Uterus (tissue), 4 donors: Measurements from ENCODE around the gene BAIAP2. TPM values are rescaled to one million over a fixed set of nuclear protein-coding genes. Genes with fewer than 3 reads are reported as not detected.

ENCODE experiments used
- DNase-seq, 2 donors: peaks; one replicate each; pipeline ENCODE4 v3.0.0-alpha.2; 2019 to 2020
- H3K27ac ChIP-seq, 2 donors: fragments of 200-600 bp; sonication (generic); 1 replicate in 1 of 2; 2 replicates in 1 of 2; pipeline ENCODE4 v1.5.1; 2016 to 2018
- H3K27me3 ChIP-seq, 2 donors: fragments of 200-600 bp; sonication (generic); one replicate each; pipeline ENCODE4 v1.5.1; 2018 to 2019; ENCODE audit warnings: control low read depth in 1 of 2
- H3K36me3 ChIP-seq, 2 donors: fragments of 200-600 bp; sonication (generic); one replicate each; pipeline ENCODE4 v1.5.1; 2019; ENCODE audit warnings: control low read depth in 1 of 2
- H3K4me1 ChIP-seq, 2 donors: fragments of 200-600 bp; sonication (generic); one replicate each; pipeline ENCODE4 v1.5.1; 2018 to 2019; ENCODE audit warnings: control low read depth in 1 of 2
- H3K4me3 ChIP-seq, 2 donors: fragments of 200-600 bp; sonication (generic); 1 replicate in 1 of 2; 2 replicates in 1 of 2; pipeline ENCODE4 v1.5.1; 2018 to 2019; ENCODE audit warnings: mild to moderate bottlenecking in 1 of 2
- H3K9me3 ChIP-seq, 2 donors: fragments of 200-600 bp; sonication (generic); one replicate each; pipeline ENCODE4 v1.5.1; 2019; ENCODE audit warnings: control low read depth in 1 of 2
- POLR2A ChIP-seq, 2 donors: fragments of 450-650 bp; IDR thresholded peaks; one replicate each; pipeline ENCODE4 v1.6.1; 2016; ENCODE audit warnings: antibody characterized with exemption in 2 of 2, mild to moderate bottlenecking in 1 of 2, moderate library complexity in 1 of 2
- intact Hi-C: fragments of 100-400 bp; cut with DNase I; formaldehyde crosslinking; loops from one replicate; pipeline ENCODE4 v1.15.1; 2023; ENCODE audit warnings: low total_unique reads
- total RNA-seq, 4 donors: library from RNA; depleted of rRNA in 3 of 4; stranded (reverse); fragments of >200 nt in 3 of 4; gene quantifications; one replicate each; pipeline versions ENCODE4 v1.1.0 to v1.2.4, GENCODE V29; 2014 to 2023
- TF ChIP-seq, protein P1 (sequence below), 4 experiments: fragments of 200-600 bp in 2 of 4; fragments of 450-650 bp in 2 of 4; sonication (generic) in 2 of 4; IDR thresholded peaks; one replicate each; pipeline ENCODE4 v1.5.1; 2016 to 2019; ENCODE audit warnings: antibody characterized with exemption in 4 of 4, mild to moderate bottlenecking in 2 of 4, moderate library complexity in 1 of 4
- donor health status: DM: yes; HTN: yes; CAD: no.

Gene BAIAP2
- total RNA-seq, 4 donors from 2014 or later: 16.5 to 70.7 (median 45.8) TPM

DNA sequence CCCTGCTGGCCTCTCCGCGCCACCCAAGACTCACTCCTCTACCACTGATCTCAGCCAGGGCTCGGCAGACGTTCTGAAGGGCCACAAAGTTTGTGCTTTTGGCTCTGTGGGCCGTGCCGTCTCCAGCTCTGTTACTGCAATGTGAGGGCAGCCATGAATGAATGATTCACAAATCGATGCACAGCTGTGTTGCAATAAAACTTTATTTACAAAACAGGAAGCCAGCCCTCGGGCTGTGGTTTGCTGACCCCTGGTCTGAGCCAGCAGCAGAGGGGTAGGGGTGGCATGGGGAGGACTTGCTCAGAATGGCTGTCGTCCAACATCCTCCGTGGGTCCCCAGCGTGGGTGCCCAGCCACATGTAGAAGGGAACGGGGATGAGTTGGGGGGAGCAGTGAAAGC is 67.4 kb downstream of the BAIAP2 start:
- TF ChIP-seq, protein P1, sequence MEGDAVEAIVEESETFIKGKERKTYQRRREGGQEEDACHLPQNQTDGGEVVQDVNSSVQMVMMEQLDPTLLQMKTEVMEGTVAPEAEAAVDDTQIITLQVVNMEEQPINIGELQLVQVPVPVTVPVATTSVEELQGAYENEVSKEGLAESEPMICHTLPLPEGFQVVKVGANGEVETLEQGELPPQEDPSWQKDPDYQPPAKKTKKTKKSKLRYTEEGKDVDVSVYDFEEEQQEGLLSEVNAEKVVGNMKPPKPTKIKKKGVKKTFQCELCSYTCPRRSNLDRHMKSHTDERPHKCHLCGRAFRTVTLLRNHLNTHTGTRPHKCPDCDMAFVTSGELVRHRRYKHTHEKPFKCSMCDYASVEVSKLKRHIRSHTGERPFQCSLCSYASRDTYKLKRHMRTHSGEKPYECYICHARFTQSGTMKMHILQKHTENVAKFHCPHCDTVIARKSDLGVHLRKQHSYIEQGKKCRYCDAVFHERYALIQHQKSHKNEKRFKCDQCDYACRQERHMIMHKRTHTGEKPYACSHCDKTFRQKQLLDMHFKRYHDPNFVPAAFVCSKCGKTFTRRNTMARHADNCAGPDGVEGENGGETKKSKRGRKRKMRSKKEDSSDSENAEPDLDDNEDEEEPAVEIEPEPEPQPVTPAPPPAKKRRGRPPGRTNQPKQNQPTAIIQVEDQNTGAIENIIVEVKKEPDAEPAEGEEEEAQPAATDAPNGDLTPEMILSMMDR (IDR thresholded peaks at IDR 0.05): no peak
- TF ChIP-seq POLR2A (IDR thresholded peaks at IDR 0.05): no peak
- H3K9me3 ChIP-seq: no peaks in the 10 kb centered on the region
- no peak for DNase-seq
- peaks cover 7 to 9% of the 10 kb centered on the region in 2 donors for H3K4me1 ChIP-seq
- no peak overlapping the region for H3K4me3 ChIP-seq
- no peaks in the 10 kb centered on the region for H3K27me3 ChIP-seq
- no peak overlapping the region for H3K27ac ChIP-seq
- intact Hi-C loops: no loop called here
- no peaks in the 10 kb centered on the region for H3K36me3 ChIP-seq

GRCh38 chr17:81102869-81103268 is 67.9 kb downstream of the BAIAP2 start:
- intact Hi-C loops: no loop called here
- no peaks in the 10 kb centered on the region for H3K27me3 ChIP-seq
- peaks cover 4 to 7% of the 10 kb centered on the region in 2 donors for H3K4me1 ChIP-seq
- no peaks in the 10 kb centered on the region for H3K9me3 ChIP-seq
- DNase-seq: no peak
- no peak for TF ChIP-seq POLR2A (IDR thresholded peaks at IDR 0.05)
- TF ChIP-seq, protein P1 (IDR thresholded peaks at IDR 0.05): no peak
- no peak overlapping the region for H3K4me3 ChIP-seq
- H3K27ac ChIP-seq: no peak overlapping the region
- H3K36me3 ChIP-seq: no peaks in the 10 kb centered on the region

DNA sequence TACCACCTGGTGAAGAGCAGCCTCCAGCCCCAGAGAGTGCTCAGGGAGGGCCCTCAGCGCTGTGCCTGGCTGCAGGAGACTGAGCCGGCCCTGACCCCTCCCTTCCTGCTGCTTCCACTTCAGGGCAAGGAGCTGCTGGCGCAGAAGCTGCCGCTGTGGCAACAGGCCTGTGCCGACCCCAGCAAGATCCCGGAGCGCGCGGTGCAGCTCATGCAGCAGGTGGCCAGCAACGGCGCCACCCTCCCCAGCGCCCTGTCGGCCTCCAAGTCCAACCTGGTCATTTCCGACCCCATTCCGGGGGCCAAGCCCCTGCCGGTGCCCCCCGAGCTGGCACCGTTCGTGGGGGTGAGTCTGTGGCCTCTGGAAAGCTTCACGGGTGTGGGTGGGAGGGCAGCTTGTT is 68.4 kb downstream of the BAIAP2 start:
- H3K27me3 ChIP-seq: no peaks in the 10 kb centered on the region
- no peak for DNase-seq
- H3K9me3 ChIP-seq: no peaks in the 10 kb centered on the region
- intact Hi-C loops: no loop called here
- H3K27ac ChIP-seq: no peak overlapping the region
- no peak overlapping the region for H3K4me3 ChIP-seq
- H3K36me3 ChIP-seq: no peaks in the 10 kb centered on the region
- H3K4me1 ChIP-seq: peaks cover 0 to 2% of the 10 kb centered on the region in 2 donors
- no peak for TF ChIP-seq POLR2A (IDR thresholded peaks at IDR 0.05)
- TF ChIP-seq, protein P1 (IDR thresholded peaks at IDR 0.05): no peak

DNA sequence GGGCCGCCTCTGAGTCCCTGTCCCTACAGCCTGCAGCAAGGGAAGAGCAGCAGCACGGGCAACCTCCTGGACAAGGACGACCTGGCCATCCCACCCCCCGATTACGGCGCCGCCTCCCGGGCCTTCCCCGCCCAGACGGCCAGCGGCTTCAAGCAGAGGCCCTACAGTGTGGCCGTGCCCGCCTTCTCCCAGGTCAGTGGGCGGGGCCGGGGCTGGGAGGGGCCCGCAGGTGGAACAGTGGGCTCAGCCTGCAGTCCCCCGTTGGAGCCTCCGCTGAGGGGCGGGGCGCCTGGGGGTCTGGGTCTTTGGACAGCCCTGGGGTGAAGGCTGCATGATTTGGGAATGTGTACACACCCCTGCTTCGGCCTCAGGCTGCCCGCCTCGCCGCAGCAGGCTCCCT is 71.8 kb downstream of the BAIAP2 start:
- H3K27me3 ChIP-seq: no peaks in the 10 kb centered on the region
- no peak for DNase-seq
- H3K36me3 ChIP-seq: no peaks in the 10 kb centered on the region
- TF ChIP-seq, protein P1 (IDR thresholded peaks at IDR 0.05): no peak
- TF ChIP-seq POLR2A (IDR thresholded peaks at IDR 0.05): no peak
- no peak overlapping the region for H3K4me3 ChIP-seq
- no peaks in the 10 kb centered on the region for H3K9me3 ChIP-seq
- no peak overlapping the region for H3K27ac ChIP-seq
- no peaks in the 10 kb centered on the region for H3K4me1 ChIP-seq
- intact Hi-C loops: no loop called here

DNA sequence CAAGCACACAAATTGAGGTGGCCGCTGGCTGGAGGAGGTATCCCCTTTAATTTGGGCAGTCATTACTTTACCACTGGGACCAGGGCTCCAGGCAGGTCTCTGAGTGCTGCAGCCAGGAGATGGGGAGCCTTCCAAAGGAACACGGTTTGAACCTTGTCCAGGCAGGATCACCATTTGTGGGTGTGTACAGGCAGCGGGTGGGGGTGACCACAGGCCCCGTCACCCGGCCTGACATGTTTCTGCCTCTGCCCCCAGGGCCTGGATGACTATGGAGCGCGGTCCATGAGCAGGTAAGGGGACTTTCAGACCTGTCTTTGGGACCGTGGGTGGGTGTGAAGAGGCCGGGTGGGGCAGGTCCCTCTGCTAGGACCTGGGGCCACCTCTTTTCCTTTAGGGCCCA is 73.3 kb downstream of the BAIAP2 start:
- H3K27me3 ChIP-seq: no peaks in the 10 kb centered on the region
- H3K9me3 ChIP-seq: no peaks in the 10 kb centered on the region

More for the DNA sequence above, 73.3 kb downstream of the BAIAP2 start:
- no peak overlapping the region for H3K27ac ChIP-seq
- DNase-seq: no peak
- intact Hi-C loops: no loop called here
- H3K4me1 ChIP-seq: no peaks in the 10 kb centered on the region
- TF ChIP-seq, protein P1 (IDR thresholded peaks at IDR 0.05): no peak
- TF ChIP-seq POLR2A (IDR thresholded peaks at IDR 0.05): no peak
- H3K36me3 ChIP-seq: no peaks in the 10 kb centered on the region
- no peak overlapping the region for H3K4me3 ChIP-seq
